ENCODE results near the gene MRPS6. TPM values are rescaled to one million over a fixed set of nuclear protein-coding genes. Genes with fewer than 3 reads are reported as not detected.

Gene MRPS6
- total RNA-seq, 1 donor from 2014 or later = 23.3 TPM

- no peak for DNase-seq (ENCODE audit: extremely low spot score in 2 of 2)
- intact Hi-C loops (cut with DNase I) = no loop called here
- H3K27ac ChIP-seq = no peak overlapping the region
- H3K4me1 ChIP-seq = peaks cover 53% of the 10 kb centered on the region
- H3K4me3 ChIP-seq = no peak overlapping the region
- H3K27me3 ChIP-seq = no peaks in the 10 kb centered on the region
- H3K36me3 ChIP-seq = no peaks in the 10 kb centered on the region
- H3K9me3 ChIP-seq = no peaks in the 10 kb centered on the region
- TF ChIP-seq POLR2A (IDR thresholded peaks at IDR 0.05) (no peak), POLR2AphosphoS5 (IDR thresholded peaks at IDR 0.05; ENCODE audit: insufficient read depth in 1 of 2, low read depth in 1 of 2) (no peak)
- TF ChIP-seq, protein P1, sequence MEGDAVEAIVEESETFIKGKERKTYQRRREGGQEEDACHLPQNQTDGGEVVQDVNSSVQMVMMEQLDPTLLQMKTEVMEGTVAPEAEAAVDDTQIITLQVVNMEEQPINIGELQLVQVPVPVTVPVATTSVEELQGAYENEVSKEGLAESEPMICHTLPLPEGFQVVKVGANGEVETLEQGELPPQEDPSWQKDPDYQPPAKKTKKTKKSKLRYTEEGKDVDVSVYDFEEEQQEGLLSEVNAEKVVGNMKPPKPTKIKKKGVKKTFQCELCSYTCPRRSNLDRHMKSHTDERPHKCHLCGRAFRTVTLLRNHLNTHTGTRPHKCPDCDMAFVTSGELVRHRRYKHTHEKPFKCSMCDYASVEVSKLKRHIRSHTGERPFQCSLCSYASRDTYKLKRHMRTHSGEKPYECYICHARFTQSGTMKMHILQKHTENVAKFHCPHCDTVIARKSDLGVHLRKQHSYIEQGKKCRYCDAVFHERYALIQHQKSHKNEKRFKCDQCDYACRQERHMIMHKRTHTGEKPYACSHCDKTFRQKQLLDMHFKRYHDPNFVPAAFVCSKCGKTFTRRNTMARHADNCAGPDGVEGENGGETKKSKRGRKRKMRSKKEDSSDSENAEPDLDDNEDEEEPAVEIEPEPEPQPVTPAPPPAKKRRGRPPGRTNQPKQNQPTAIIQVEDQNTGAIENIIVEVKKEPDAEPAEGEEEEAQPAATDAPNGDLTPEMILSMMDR (IDR thresholded peaks at IDR 0.05) = no peak
Observed at GRCh38 chr21:34126269-34126668, 52.9 kb downstream of the MRPS6 start.

DNA sequence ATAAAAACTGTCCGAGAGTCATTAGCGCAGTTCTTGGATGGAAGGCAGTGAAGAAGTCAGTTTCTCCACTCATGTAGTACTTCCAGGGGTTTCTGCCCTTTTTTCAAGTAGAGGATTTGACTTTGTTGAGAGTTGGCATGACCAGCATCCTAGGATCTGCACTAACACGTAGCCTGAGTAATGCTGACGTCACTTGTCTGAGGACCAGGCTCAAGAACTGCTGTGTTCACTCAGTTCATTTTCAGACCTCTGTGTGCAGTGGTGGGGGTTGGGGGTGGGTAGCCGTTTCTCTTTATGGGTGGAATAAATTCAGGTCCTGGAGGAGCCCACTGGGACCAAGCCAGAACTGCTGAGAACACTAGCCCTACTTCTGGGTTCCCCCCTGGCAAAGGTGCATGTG lies 53.3 kb downstream of the MRPS6 start:
- intact Hi-C loops (cut with DNase I) = no loop called here
- H3K4me1 ChIP-seq = peaks cover 56% of the 10 kb centered on the region
- H3K9me3 ChIP-seq = no peaks in the 10 kb centered on the region
- DNase-seq (ENCODE audit: extremely low spot score in 2 of 2) = no peak
- H3K36me3 ChIP-seq = no peaks in the 10 kb centered on the region
- TF ChIP-seq POLR2A (IDR thresholded peaks at IDR 0.05) (no peak), POLR2AphosphoS5 (IDR thresholded peaks at IDR 0.05; ENCODE audit: insufficient read depth in 1 of 2, low read depth in 1 of 2) (no peak)
- TF ChIP-seq, protein P1 (IDR thresholded peaks at IDR 0.05) = no peak
- no peak overlapping the region for H3K27ac ChIP-seq
- no peak overlapping the region for H3K4me3 ChIP-seq
- H3K27me3 ChIP-seq = no peaks in the 10 kb centered on the region

- peaks cover 56% of the 10 kb centered on the region for H3K4me1 ChIP-seq
Observed at GRCh38 chr21:34128124-34128523, 54.7 kb downstream of the MRPS6 start.

DNA sequence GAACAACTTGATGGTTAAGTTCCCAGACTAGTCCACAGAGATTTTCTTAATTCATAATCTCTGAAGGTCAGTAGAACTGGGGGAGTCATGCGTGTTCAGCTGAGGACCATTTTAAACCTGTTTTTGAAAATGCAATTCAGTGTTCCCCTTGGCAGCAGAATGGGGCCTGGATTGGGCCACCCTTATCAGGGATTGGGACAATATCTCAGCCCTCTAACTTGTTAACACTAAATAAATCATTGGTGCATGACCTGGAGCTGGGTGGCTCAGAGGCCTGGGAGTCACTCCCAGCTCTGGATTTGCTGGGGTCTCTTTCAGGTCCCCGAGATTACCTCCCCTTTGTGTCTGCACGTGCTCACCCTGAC lies 55.3 kb downstream of the MRPS6 start:
- Histone ChIP-seq H3K27ac (peak overlapping the region; percentile 91), H3K36me3 (no peaks in the 10 kb centered on the region), H3K27me3 (no peaks in the 10 kb centered on the region), H3K4me3 (no peak overlapping the region), H3K9me3 (no peaks in the 10 kb centered on the region), H3K4me1 (peaks cover 53% of the 10 kb centered on the region)
- TF ChIP-seq, protein P1 (IDR thresholded peaks at IDR 0.05) = no peak
- TF ChIP-seq POLR2A (IDR thresholded peaks at IDR 0.05) = no peak
- TF ChIP-seq POLR2AphosphoS5 (IDR thresholded peaks at IDR 0.05; ENCODE audit: insufficient read depth in 1 of 2, low read depth in 1 of 2) = no peak
- intact Hi-C loops (cut with DNase I) = no loop called here
- DNase-seq (ENCODE audit: extremely low spot score in 2 of 2) = no peak

More at GRCh38 chr21:34128124-34128523, 54.7 kb downstream of the MRPS6 start:
- no peak for DNase-seq (ENCODE audit: extremely low spot score in 2 of 2)
- peak overlapping the region; percentile 91 for H3K27ac ChIP-seq
- H3K27me3 ChIP-seq = no peaks in the 10 kb centered on the region
- H3K36me3 ChIP-seq = no peaks in the 10 kb centered on the region
- intact Hi-C loops (cut with DNase I) = no loop called here
- H3K9me3 ChIP-seq = no peaks in the 10 kb centered on the region
- TF ChIP-seq POLR2AphosphoS5 (IDR thresholded peaks at IDR 0.05; ENCODE audit: insufficient read depth in 1 of 2, low read depth in 1 of 2) (no peak), POLR2A (IDR thresholded peaks at IDR 0.05) (no peak)
- TF ChIP-seq, protein P1 (IDR thresholded peaks at IDR 0.05) = no peak
- H3K4me3 ChIP-seq = no peak overlapping the region

GRCh38 chr21:34129039-34129891 lies 55.9 kb downstream of the MRPS6 start:
- H3K9me3 ChIP-seq = no peaks in the 10 kb centered on the region
- H3K4me1 ChIP-seq = peaks cover 53% of the 10 kb centered on the region
- H3K27me3 ChIP-seq = no peaks in the 10 kb centered on the region
- H3K27ac ChIP-seq = peak overlapping the region; percentile 91
- no peaks in the 10 kb centered on the region for H3K36me3 ChIP-seq
- TF ChIP-seq POLR2A (IDR thresholded peaks at IDR 0.05) (no peak), POLR2AphosphoS5 (IDR thresholded peaks at IDR 0.05; ENCODE audit: insufficient read depth in 1 of 2, low read depth in 1 of 2) (no peak)
- TF ChIP-seq, protein P1 (IDR thresholded peaks at IDR 0.05) = no peak
- H3K4me3 ChIP-seq = peak overlapping the region; percentile 6 to 21
- intact Hi-C loops (cut with DNase I) = no loop called here
- no peak for DNase-seq (ENCODE audit: extremely low spot score in 2 of 2)

All from vagina (tissue), 2 donors.